MM.1S (cell line): ENCODE measurements around the gene SNX21.

Experiments
- CTCF ChIP-seq: fragments of 300-600 bp; sonication (generic); IDR thresholded peaks from 2 replicates; pipeline ENCODE4 v1.5.1; 2016; ENCODE audit warnings: antibody characterized with exemption, low read length, mixed read lengths
- EZH2 ChIP-seq: fragments of 300-600 bp; sonication (generic); optimal IDR thresholded peaks from 2 replicates; pipeline ENCODE3; 2017; ENCODE audit warnings: low read depth, mild to moderate bottlenecking, antibody characterized with exemption, low read length, mixed read lengths
- EZH2phosphoT487 ChIP-seq: fragments of 300-600 bp; sonication (generic); IDR thresholded peaks from 2 replicates; pipeline ENCODE4 v1.6.1; 2018; ENCODE audit warnings: antibody characterized with exemption, low read length

- no peak for TF ChIP-seq EZH2phosphoT487
- no peak for TF ChIP-seq CTCF
- TF ChIP-seq EZH2, result no peak
Observed at GRCh38 chr20:45851501-45851900, 17.9 kb downstream of the SNX21 start.
